Osteocyte (in vitro differentiated cells): ENCODE data around the gene ROR1. TPM values are rescaled to one million over a fixed set of nuclear protein-coding genes. Genes with fewer than 3 reads are reported as not detected.

Experiments
- DNase-seq: peaks from one replicate; pipeline ENCODE4 v3.0.0; 2021; ENCODE audit warnings: mixed read lengths; ENCODE audit not compliant: unreplicated experiment; ENCODE audit errors: extremely low spot score
- H3K27ac Mint-ChIP-seq: one replicate; pipeline ENCODE4 v1.8.0; 2021; ENCODE audit warnings: mild to moderate bottlenecking, mixed read lengths; ENCODE audit not compliant: unreplicated experiment
- H3K27me3 Mint-ChIP-seq: one replicate; pipeline ENCODE4 v1.8.0; 2021; ENCODE audit warnings: mixed read lengths; ENCODE audit not compliant: unreplicated experiment
- H3K36me3 Mint-ChIP-seq: one replicate; pipeline ENCODE4 v1.8.0; 2021; ENCODE audit warnings: mixed read lengths; ENCODE audit not compliant: unreplicated experiment
- H3K4me1 Mint-ChIP-seq: one replicate; pipeline ENCODE4 v1.8.0; 2021; ENCODE audit warnings: mixed read lengths; ENCODE audit not compliant: unreplicated experiment
- H3K4me3 Mint-ChIP-seq: one replicate; pipeline ENCODE4 v1.8.0; 2021; ENCODE audit warnings: mild to moderate bottlenecking, moderate library complexity, mixed read lengths; ENCODE audit not compliant: unreplicated experiment
- H3K9me3 Mint-ChIP-seq: one replicate; pipeline ENCODE4 v1.8.0; 2021; ENCODE audit warnings: mixed read lengths; ENCODE audit not compliant: unreplicated experiment
- CTCF ChIP-seq: fragments of 200-600 bp; sonication (generic); IDR thresholded peaks from 2 replicates; pipeline ENCODE4 v1.5.0; 2021; ENCODE audit warnings: antibody characterized with exemption, mild to moderate bottlenecking, moderate library complexity
- total RNA-seq: library from RNA; stranded (reverse); gene quantifications from 2 replicates; pipeline ENCODE4 v1.2.1, GENCODE V29; 2021

The ROR1 gene
- total RNA-seq, 1 donor from 2014 or later, result 20.6 TPM

- peaks cover 12% of the 10 kb centered on the region for H3K4me1 Mint-ChIP-seq
- H3K4me3 Mint-ChIP-seq, result no peak overlapping the region
Observed at GRCh38 chr1:63845346-63845745, 71.5 kb downstream of the ROR1 start.

DNA sequence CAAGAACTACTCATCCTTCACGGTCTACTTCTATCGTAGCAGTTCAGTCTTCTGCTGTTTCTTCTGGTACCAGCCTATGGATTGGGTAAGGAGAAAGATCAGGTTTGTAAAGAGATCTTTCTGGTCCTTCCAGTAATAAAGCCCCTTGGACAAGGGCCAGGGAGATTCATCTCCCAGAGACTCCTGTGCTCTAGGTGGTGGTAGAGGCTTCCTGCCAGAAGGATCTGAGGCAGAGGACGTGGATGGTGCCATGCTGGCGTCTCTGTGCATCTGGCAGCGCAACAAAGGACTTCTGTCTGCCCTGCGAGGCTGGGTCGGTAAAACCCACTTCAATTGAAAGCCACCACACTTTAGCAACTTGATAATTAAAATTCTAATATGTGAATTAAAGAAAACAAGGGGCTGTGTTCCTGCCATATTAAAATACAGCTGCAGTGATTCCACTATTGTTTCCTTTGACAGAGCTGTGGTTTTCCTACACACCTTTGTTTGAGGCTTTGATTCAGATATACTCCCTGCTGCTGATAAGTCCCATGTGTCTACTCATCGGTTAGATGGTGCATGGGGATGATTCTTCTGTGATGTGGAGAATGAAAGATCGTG lies 73.6 kb downstream of the ROR1 start:
- Mint-ChIP-seq H3K36me3 (peaks cover 3% of the 10 kb centered on the region), H3K27me3 (peaks cover 3% of the 10 kb centered on the region), H3K4me3 (no peak overlapping the region), H3K27ac (no peak overlapping the region), H3K4me1 (peaks cover 13% of the 10 kb centered on the region), H3K9me3 (no peaks in the 10 kb centered on the region)
- DNase-seq, result no peak
- TF ChIP-seq CTCF, result no peak

More at GRCh38 chr1:63845346-63845745, 71.5 kb downstream of the ROR1 start:
- H3K27me3 Mint-ChIP-seq, result no peaks in the 10 kb centered on the region
- no peak for TF ChIP-seq CTCF
- no peaks in the 10 kb centered on the region for H3K9me3 Mint-ChIP-seq
- H3K27ac Mint-ChIP-seq, result no peak overlapping the region
- H3K36me3 Mint-ChIP-seq, result no peaks in the 10 kb centered on the region
- DNase-seq, result no peak

- Mint-ChIP-seq H3K9me3 (no peaks in the 10 kb centered on the region), H3K4me1 (peaks cover 9% of the 10 kb centered on the region), H3K4me3 (no peak overlapping the region), H3K27me3 (peaks cover 3% of the 10 kb centered on the region), H3K27ac (no peak overlapping the region), H3K36me3 (peaks cover 4% of the 10 kb centered on the region)
- TF ChIP-seq CTCF, result no peak
- DNase-seq, result no peak
Observed at GRCh38 chr1:63848733-63849132, 74.9 kb downstream of the ROR1 start.

DNA sequence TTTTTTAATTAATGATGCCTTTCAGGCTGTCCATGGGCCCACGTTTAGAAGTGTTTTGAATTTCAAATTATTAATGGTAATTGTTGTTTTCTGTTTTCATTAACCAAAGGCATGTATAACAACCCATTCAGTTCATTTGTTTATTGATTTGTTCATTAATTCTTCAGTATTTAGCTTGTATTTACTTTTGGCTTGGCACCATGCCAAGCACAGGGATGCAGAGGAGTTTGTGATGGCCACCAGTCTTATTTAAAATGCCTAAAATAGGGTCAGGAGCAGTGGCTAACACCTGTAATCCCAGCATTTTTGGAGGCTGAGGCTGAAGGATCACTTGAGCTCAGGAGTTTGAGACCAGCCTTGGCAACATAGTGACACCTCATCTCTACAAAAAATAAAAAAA lies 75.3 kb downstream of the ROR1 start:
- H3K4me1 Mint-ChIP-seq, result peaks cover 9% of the 10 kb centered on the region
- H3K4me3 Mint-ChIP-seq, result no peak overlapping the region
- no peaks in the 10 kb centered on the region for H3K9me3 Mint-ChIP-seq
- no peak for TF ChIP-seq CTCF
- H3K27ac Mint-ChIP-seq, result no peak overlapping the region
- peaks cover 3% of the 10 kb centered on the region for H3K27me3 Mint-ChIP-seq
- no peak for DNase-seq
- H3K36me3 Mint-ChIP-seq, result peaks cover 4% of the 10 kb centered on the region

GRCh38 chr1:63854091-63854490 lies 80.3 kb downstream of the ROR1 start:
- Mint-ChIP-seq H3K27ac (no peak overlapping the region), H3K36me3 (peaks cover 14% of the 10 kb centered on the region), H3K9me3 (peaks cover 8% of the 10 kb centered on the region), H3K4me3 (no peak overlapping the region), H3K4me1 (peaks cover 3% of the 10 kb centered on the region), H3K27me3 (peaks cover 3% of the 10 kb centered on the region)
- DNase-seq, result no peak
- no peak for TF ChIP-seq CTCF
